B cell (primary cell): ENCODE results near the gene RSPRY1.

Source experiments
- CTCF ChIP-seq: fragments of 200-600 bp; IDR thresholded peaks from one replicate; pipeline ENCODE4 v1.8.0; 2022; ENCODE audit warnings: antibody characterized with exemption, mild to moderate bottlenecking
- EZH2 ChIP-seq: IDR thresholded peaks from 2 replicates; pipeline ENCODE4 v1.6.1; 2012; ENCODE audit warnings: borderline replicate concordance, low read depth, mild to moderate bottlenecking, moderate library complexity, low read length; ENCODE audit not compliant: insufficient read depth, poor library complexity, severe bottlenecking

DNA sequence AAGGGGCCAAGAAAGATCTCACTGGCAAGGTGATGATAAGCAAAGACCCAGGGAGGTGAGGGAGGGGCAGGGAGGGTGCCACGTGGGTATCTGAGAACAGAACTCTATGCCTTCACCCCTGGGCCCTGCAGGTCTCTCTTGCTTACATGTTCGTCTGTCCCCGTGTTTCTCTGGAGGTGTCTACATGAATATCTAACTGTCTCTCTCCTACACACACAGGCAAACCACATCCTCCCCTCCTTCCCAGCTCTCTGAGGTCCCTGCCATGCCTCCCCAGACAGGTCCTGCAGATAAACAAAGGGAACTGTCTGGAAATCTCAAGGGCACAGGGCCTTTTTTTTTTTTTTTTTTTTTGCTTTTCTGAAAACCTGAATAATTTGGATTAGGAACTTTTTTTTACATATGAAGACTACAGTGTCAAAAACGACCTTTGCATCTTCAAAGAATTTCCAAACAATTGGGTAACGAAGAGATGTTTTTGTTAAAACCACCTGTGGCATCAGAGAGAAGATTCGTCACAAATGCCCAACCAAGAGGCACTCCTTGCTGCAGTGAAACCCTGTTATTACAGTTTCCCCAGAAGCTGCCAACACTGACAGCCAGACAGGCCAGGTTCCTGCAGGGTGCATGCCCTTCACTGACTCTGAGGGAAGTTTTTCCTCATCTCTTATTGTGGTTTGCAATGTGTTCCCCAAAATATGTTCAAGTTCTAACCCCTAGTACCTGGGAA lies 80.6 kb downstream of the RSPRY1 start:
- TF ChIP-seq CTCF (no peak), EZH2 (no peak)
